Right kidney (tissue), 1 donor: ENCODE results near the gene DMWD.

Experiments
- DNase-seq: peaks from one replicate; pipeline ENCODE4 v3.0.0-alpha.2; 2016

DMWD gene

GRCh38 chr19:45771311-45771933 is 21.2 kb downstream of the DMWD start:
- peak; percentile 39 for DNase-seq

GRCh38 chr19:45770192-45771101 is 22.2 kb downstream of the DMWD start:
- DNase-seq, result peak; percentile 100

- DNase-seq, result peak; percentile 87
Observed at GRCh38 chr19:45769821-45770191, 22.8 kb downstream of the DMWD start.

- DNase-seq, result peak; percentile 95
Observed at GRCh38 chr19:45768984-45769782, 23.5 kb downstream of the DMWD start, which contains the start of gene SIX5. Gene SIX5 (minus strand): TSS chr19:45769252. CDS start chr19:45768844, 408 bp downstream.

- no peak for DNase-seq
Observed at GRCh38 chr19:45768655-45768983, 24.0 kb downstream of the DMWD start.

- peak; percentile 87 for DNase-seq
Observed at GRCh38 chr19:45767881-45768654, 24.6 kb downstream of the DMWD start.

- peak; percentile 83 for DNase-seq
Observed at GRCh38 chr19:45767410-45767880, 25.2 kb downstream of the DMWD start.

GRCh38 chr19:45766869-45767346 is 25.7 kb downstream of the DMWD start:
- no peak for DNase-seq

- no peak for DNase-seq
Observed at GRCh38 chr19:45766296-45766868, 26.3 kb downstream of the DMWD start.

- no peak for DNase-seq
Observed at GRCh38 chr19:45765702-45766295, 26.8 kb downstream of the DMWD start.

- no peak for DNase-seq
Observed at GRCh38 chr19:45764945-45765701, 27.5 kb downstream of the DMWD start.

- DNase-seq, result peak; percentile 50
Observed at GRCh38 chr19:45764475-45764874, 28.2 kb downstream of the DMWD start.

- no peak for DNase-seq
Observed at GRCh38 chr19:45763691-45764294, 28.9 kb downstream of the DMWD start.

- DNase-seq, result no peak
Observed at GRCh38 chr19:45762870-45763631, 29.6 kb downstream of the DMWD start.

GRCh38 chr19:45761714-45762113 is 30.9 kb downstream of the DMWD start:
- no peak for DNase-seq

- no peak for DNase-seq
Observed at GRCh38 chr19:45758921-45759320, 33.7 kb downstream of the DMWD start.

GRCh38 chr19:45757695-45758094 is 35.0 kb downstream of the DMWD start:
- no peak for DNase-seq

- no peak for DNase-seq
Observed at GRCh38 chr19:45754323-45754722, 38.3 kb downstream of the DMWD start.

GRCh38 chr19:45753548-45753947 is 39.1 kb downstream of the DMWD start:
- DNase-seq, result no peak
